PC-3 (cell line): ENCODE results near the gene ACP7. TPM values are rescaled to one million over a fixed set of nuclear protein-coding genes. Genes with fewer than 3 reads are reported as not detected.
"Not testable (repeated sequence)": the region's sequence is repeated elsewhere in the genome, so short reads cannot be mapped to it uniquely, and the experiment has no call there.

Experiments used
- ATAC-seq: fragments of 200-7000 bp; cut with Tn5 transposase; 2 replicates; pipeline ENCODE4 v1.9.1; 2020; ENCODE audit warnings: mild to moderate bottlenecking, moderate library complexity
- BruUV-seq: library from RNA; stranded (reverse); fragments of 400-500 nt; replicated peaks from 2 replicates; lab custom pipeline; 2021; lab: Mats Ljungman, UMichigan
- CTCF ChIA-PET: fragments of 300-600 bp; sonication (Branson Sonifier 250); formaldehyde crosslinking; loops from one replicate; lab custom pipeline; 2022; ENCODE audit warnings: antibody characterized with exemption; lab: Charles Lee
- POLR2A ChIA-PET: fragments of 300-600 bp; sonication (Branson Sonifier 250); formaldehyde crosslinking; loops from one replicate; lab custom pipeline; 2022; ENCODE audit warnings: antibody characterized with exemption; ENCODE audit not compliant: unreplicated experiment; lab: Charles Lee
- DNase-seq: peaks from one replicate; pipeline ENCODE4 v3.0.0-alpha.2; 2015
- H2AFZ ChIP-seq: fragments of 300-600 bp; sonication (generic); 2 replicates; pipeline ENCODE4 v1.6.0; 2016; ENCODE audit warnings: antibody characterized with exemption, low read length
- H3F3A ChIP-seq: fragments of 300-600 bp; sonication (generic); one replicate; pipeline ENCODE4 v1.6.0; 2017; ENCODE audit warnings: antibody characterized with exemption, low read length, control low read depth, mild to moderate bottlenecking; ENCODE audit not compliant: unreplicated experiment
- H3K27ac ChIP-seq: fragments of 300-600 bp; sonication (generic); 2 replicates; pipeline ENCODE4 v1.5.1; 2016; ENCODE audit warnings: mild to moderate bottlenecking, low read length
- H3K27me3 ChIP-seq: fragments of 300-600 bp; sonication (generic); 2 replicates; pipeline ENCODE4 v1.6.1; 2016; ENCODE audit warnings: low read length, mixed read lengths
- H3K36me3 ChIP-seq: fragments of 300-600 bp; sonication (generic); 2 replicates; pipeline ENCODE4 v1.6.1; 2016; ENCODE audit warnings: low read depth, mixed run types, low read length, mixed read lengths
- H3K4me1 ChIP-seq: fragments of 300-600 bp; sonication (generic); 2 replicates; pipeline ENCODE4 v1.5.1; 2016; ENCODE audit warnings: low read length; ENCODE audit not compliant: insufficient read depth
- H3K4me2 ChIP-seq: fragments of 300-600 bp; sonication (generic); 2 replicates; pipeline ENCODE4 v1.6.0; 2016; ENCODE audit warnings: low read length
- H3K4me3 ChIP-seq: fragments of 300-600 bp; sonication (generic); 2 replicates; pipeline ENCODE4 v1.5.1; 2016; ENCODE audit warnings: mild to moderate bottlenecking, low read length, mixed read lengths
- H3K79me2 ChIP-seq: fragments of 300-600 bp; sonication (generic); 2 replicates; pipeline ENCODE4 v1.6.1; 2017; ENCODE audit warnings: low read length, mixed read lengths
- H3K9ac ChIP-seq: fragments of 300-600 bp; sonication (generic); 2 replicates; pipeline ENCODE4 v1.6.0; 2016; ENCODE audit warnings: mild to moderate bottlenecking, low read length
- H3K9me2 ChIP-seq: fragments of 300-600 bp; sonication (generic); replicated peaks from 2 replicates; pipeline ENCODE4 v1.6.1; 2016; ENCODE audit warnings: mixed run types, low read length, mixed read lengths
- H3K9me3 ChIP-seq: fragments of 300-600 bp; sonication (generic); 2 replicates; pipeline ENCODE4 v1.6.1; 2016; ENCODE audit warnings: low read length, mixed read lengths
- H4K20me1 ChIP-seq: fragments of 300-600 bp; sonication (generic); 2 replicates; pipeline ENCODE4 v1.6.1; 2016; ENCODE audit warnings: low read length, mixed read lengths
- CTCF ChIP-seq: fragments of 300-600 bp; sonication (generic); conservative IDR thresholded peaks from 2 replicates; pipeline ENCODE4 v1.5.1; 2017; ENCODE audit warnings: antibody characterized with exemption, low read depth, mild to moderate bottlenecking, low read length
- EZH2 ChIP-seq: fragments of 300-600 bp; sonication (generic); IDR thresholded peaks from one replicate; pipeline ENCODE4 v1.6.1; 2017; ENCODE audit warnings: antibody characterized with exemption, mild to moderate bottlenecking, low read length; ENCODE audit not compliant: unreplicated experiment
- EZH2phosphoT487 ChIP-seq: fragments of 300-600 bp; sonication (generic); IDR thresholded peaks from 2 replicates; pipeline ENCODE4 v1.6.1; 2018; ENCODE audit warnings: mild to moderate bottlenecking, antibody characterized with exemption, low read length, borderline replicate concordance
- intact Hi-C: fragments of 100-400 bp; cut with micrococcal nuclease; formaldehyde crosslinking; loops from 2 replicates; pipeline ENCODE4 v1.9.0; 2023
- total RNA-seq: library from RNA; depleted of rRNA; stranded (reverse); fragments of >200 nt; gene quantifications from 2 replicates; pipeline ENCODE4 v1.2.3, GENCODE V29; 2014

ACP7 gene
- total RNA-seq, 1 experiment from 2014 or later = 5.0 TPM

DNA sequence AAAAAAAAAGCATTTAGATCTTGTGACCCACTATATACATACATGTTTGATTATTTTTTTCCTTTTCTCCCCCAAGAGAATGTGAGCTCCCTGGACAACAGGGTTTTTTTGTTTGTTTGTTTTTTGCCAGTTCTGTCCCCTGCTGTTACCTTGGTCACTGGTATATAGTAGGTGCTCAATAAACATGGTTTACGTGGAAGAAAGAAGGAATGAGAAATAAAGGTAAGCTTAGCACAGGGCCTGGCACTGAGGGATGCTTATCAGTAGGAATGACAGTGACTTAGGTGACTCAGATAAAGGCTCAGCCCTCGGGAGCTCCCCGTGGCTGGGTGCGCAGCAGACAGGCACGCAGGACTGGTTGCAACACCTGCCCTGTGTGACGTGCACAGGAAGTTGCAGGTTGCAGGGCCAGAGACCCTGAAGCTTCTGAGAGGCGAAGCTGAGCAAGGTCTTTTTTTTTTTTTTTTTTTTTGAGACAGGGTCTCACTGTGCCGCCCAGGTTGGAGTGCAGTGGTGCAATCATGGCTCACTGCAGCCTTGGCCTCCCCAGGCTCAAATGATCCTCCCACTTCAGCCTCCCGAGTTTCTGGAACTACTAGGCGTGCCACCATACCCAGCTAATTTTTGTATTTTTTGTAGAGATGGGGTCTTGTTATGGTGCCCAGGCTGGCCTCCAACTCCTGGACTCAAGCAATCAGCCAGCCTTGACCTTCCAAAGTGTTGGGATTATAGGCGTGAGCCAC, 31.1 kb downstream of the ACP7 start:
- peaks cover 11% of the 10 kb centered on the region for H3K4me1 ChIP-seq
- TF ChIP-seq CTCF (no peak), EZH2phosphoT487 (no peak), EZH2 (no peak)
- POLR2A ChIA-PET = no interaction called here
- H3K36me3 ChIP-seq = no peaks in the 10 kb centered on the region
- ATAC-seq (no peak), DNase-seq (no peak)
- no peaks in the 10 kb centered on the region for H3F3A ChIP-seq
- intact Hi-C loops = loop anchor here (10.0 kb wide), 1 partner anchor 60 kb away; no protein-coding TSS in a partner anchor
- no peak overlapping the region for H3K4me3 ChIP-seq
- no peak overlapping the region for H2AFZ ChIP-seq
- no peaks in the 10 kb centered on the region for H4K20me1 ChIP-seq
- H3K79me2 ChIP-seq = no peaks in the 10 kb centered on the region
- H3K9me3 ChIP-seq = no peaks in the 10 kb centered on the region
- H3K27me3 ChIP-seq = no peaks in the 10 kb centered on the region
- H3K9me2 ChIP-seq = no peaks in the 10 kb centered on the region
- CTCF ChIA-PET = no interaction called here
- BruUV-seq = no TSS peak
- no peak overlapping the region for H3K4me2 ChIP-seq
- H3K9ac ChIP-seq = no peak overlapping the region
- no peak overlapping the region for H3K27ac ChIP-seq

- H3F3A ChIP-seq, H2AFZ ChIP-seq, H3K4me2 ChIP-seq, BruUV-seq, H3K4me3 ChIP-seq, H3K27me3 ChIP-seq, H3K9ac ChIP-seq, H3K79me2 ChIP-seq, ATAC-seq, H3K9me3 ChIP-seq, H3K4me1 ChIP-seq, POLR2A ChIA-PET, H3K36me3 ChIP-seq, H3K9me2 ChIP-seq, DNase-seq, CTCF ChIA-PET, H3K27ac ChIP-seq, H4K20me1 ChIP-seq: not testable (repeated sequence)
- intact Hi-C loops = loop anchor here (10.0 kb wide), 1 partner anchor 62 kb away; no protein-coding TSS in a partner anchor
Observed at GRCh38 chr19:39117023-39117422, 32.9 kb downstream of the ACP7 start.

DNA sequence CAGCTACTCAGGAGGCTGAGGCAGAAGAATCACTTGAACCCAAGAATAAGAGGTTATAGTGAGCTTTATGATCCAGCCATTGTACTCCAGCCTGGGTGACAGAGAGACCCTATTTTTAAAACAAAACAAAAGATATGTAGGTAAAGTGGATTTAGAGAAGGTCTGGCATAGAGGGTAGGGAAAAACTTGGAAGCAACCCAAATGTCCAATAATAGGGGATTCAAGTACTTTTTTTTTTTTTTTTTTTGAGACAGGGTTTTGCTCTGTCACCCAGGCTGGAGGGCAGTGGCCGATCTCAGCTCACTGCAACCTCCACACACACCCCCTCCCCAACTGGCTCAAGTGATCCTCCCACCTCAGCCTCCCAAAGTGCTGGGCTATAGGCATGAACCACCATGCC, 35.7 kb downstream of the ACP7 start:
- TF ChIP-seq EZH2phosphoT487 (no peak), EZH2 (no peak), CTCF (no peak)
- intact Hi-C loops = loop anchor here (10.0 kb wide), 1 partner anchor 65 kb away; no protein-coding TSS in a partner anchor
- Histone ChIP-seq H3K9me3 (no peaks in the 10 kb centered on the region), H3K9me2 (no peaks in the 10 kb centered on the region), H4K20me1 (no peaks in the 10 kb centered on the region), H3K27me3 (no peaks in the 10 kb centered on the region), H3K27ac (no peak overlapping the region), H2AFZ (no peak overlapping the region), H3K9ac (no peak overlapping the region), H3F3A (no peaks in the 10 kb centered on the region), H3K4me1 (no peaks in the 10 kb centered on the region), H3K4me2 (no peak overlapping the region), H3K36me3 (no peaks in the 10 kb centered on the region), H3K4me3 (no peak overlapping the region), H3K79me2 (no peaks in the 10 kb centered on the region)
- CTCF ChIA-PET = no interaction called here
- ATAC-seq = no peak
- no TSS peak for BruUV-seq
- no peak for DNase-seq
- POLR2A ChIA-PET = no interaction called here
